Measurements from ENCODE around the gene SELENOO. TPM values are rescaled to one million over a fixed set of nuclear protein-coding genes. Genes with fewer than 3 reads are reported as not detected.

The SELENOO gene
- total RNA-seq, 1 experiment from 2014 or later, result 19.0 TPM

DNA sequence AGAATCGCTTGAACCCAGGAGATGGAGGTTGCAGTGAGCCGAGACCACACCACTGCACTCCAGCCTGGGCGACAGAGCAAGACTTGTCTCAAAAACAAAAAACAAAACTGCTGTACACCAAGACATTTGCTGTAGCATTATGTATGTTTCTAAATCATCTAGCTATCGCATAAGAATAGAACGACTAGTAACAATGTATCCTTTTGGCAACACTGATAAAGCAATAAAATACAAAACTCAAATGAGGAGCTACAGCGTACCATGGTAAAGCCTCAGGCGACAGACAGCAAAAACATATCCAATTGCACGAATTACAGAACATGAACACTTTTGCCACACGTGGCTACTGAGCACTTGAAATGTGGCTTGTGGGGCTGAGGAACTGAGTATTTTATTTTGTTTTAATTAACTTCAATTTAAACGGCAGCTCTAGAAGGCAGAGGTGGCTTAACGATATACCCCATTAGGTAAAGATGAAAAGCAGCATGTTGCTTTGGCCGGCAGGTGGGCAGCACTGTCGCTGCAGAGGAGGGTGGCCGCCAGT is 41.7 kb downstream of the SELENOO start:
- H2BK15ac ChIP-seq (ENCODE audit: low read depth, low read length), result no peak overlapping the region
- H3K4me1 ChIP-seq (ENCODE audit: insufficient read depth, low read length), result no peaks in the 10 kb centered on the region; the same call in 1 of the 2 replicates
- no peaks in the 10 kb centered on the region for H3K9me3 ChIP-seq (ENCODE audit: control insufficient read depth, low read depth, low read length)
- peaks cover 2 to 23% (median 14%) of the 10 kb centered on the region in 3 experiments for H3K36me3 Mint-ChIP-seq (ENCODE audit: insufficient read depth in 1 of 3, low read depth in 3 of 3)
- no peak overlapping the region for H3K27ac Mint-ChIP-seq
- peaks cover 20% of the 10 kb centered on the region for H3K23me2 ChIP-seq (ENCODE audit: insufficient read length, low read depth, low read length, poor library complexity, severe bottlenecking)
- H3K27me3 ChIP-seq (ENCODE audit: insufficient read depth, low read length), result no peaks in the 10 kb centered on the region
- no peak overlapping the region for H2BK12ac ChIP-seq (ENCODE audit: insufficient read length, low read depth, low read length)
- no peaks in the 10 kb centered on the region for H4K20me1 ChIP-seq (ENCODE audit: control insufficient read depth, insufficient read depth, insufficient read length)
- no peak overlapping the region for H4K8ac ChIP-seq (replicated peaks; ENCODE audit: insufficient read length, low read depth, low read length)
- no CpG with 5 or more reads among the region's 14 CpGs for WGBS (ENCODE audit: extremely low coverage, insufficient read length, low lambda C conversion rate)
- no peak overlapping the region for H3K56ac ChIP-seq (ENCODE audit: insufficient read length, low read depth, low read length)
- H3K27ac ChIP-seq (ENCODE audit: insufficient read length, low read depth, low read length), result no peak overlapping the region
- DNase-seq, result no peak
- H3K79me2 ChIP-seq (ENCODE audit: insufficient read depth, low read length), result peaks cover 6% of the 10 kb centered on the region; the same call in 1 of the 2 replicates
- no peak overlapping the region for H2BK5ac ChIP-seq (ENCODE audit: insufficient read length, low read length)
- no peaks in the 10 kb centered on the region for H3K9me3 Mint-ChIP-seq
- no peak overlapping the region for H3K4ac ChIP-seq (ENCODE audit: low read depth, low read length)
- peaks cover 20 to 27% of the 10 kb centered on the region in 2 experiments for H3K4me1 Mint-ChIP-seq
- H2BK120ac ChIP-seq (ENCODE audit: low read depth, low read length, poor library complexity, severe bottlenecking), result no peak overlapping the region
- H2AK5ac ChIP-seq (ENCODE audit: insufficient read length, low read length), result no peak overlapping the region
- peak overlapping the region; percentile 29 for H3K4me2 ChIP-seq (ENCODE audit: insufficient read depth, insufficient read length, low read length)
- H4K5ac ChIP-seq (ENCODE audit: insufficient read length, low read depth, low read length), result no peak overlapping the region
- peak overlapping the region; percentile 96 to 98 for H3K4me3 Mint-ChIP-seq
- no peak overlapping the region for H3T11ph ChIP-seq (ENCODE audit: low read length)
- no peak overlapping the region for H3K9ac ChIP-seq (ENCODE audit: extremely low read depth, insufficient read length, low read length)
- no peaks in the 10 kb centered on the region; the same call in 1 of the 2 replicates for H3K27me3 Mint-ChIP-seq (ENCODE audit: low read depth)
- TF ChIP-seq CTCF (conservative IDR thresholded peaks at IDR 0.05), result no peak
- H3K79me1 ChIP-seq (ENCODE audit: insufficient read depth, low read depth, low read length, poor library complexity, severe bottlenecking), result no peaks in the 10 kb centered on the region
- no peak overlapping the region for H3K14ac ChIP-seq (ENCODE audit: insufficient read depth, low read length)
- H2AFZ ChIP-seq (ENCODE audit: low read length), result no peak overlapping the region
- no peak overlapping the region for H3K18ac ChIP-seq (ENCODE audit: insufficient read length, low read depth, low read length)
- H2BK20ac ChIP-seq (ENCODE audit: low read depth, low read length, poor library complexity, severe bottlenecking), result no peak overlapping the region
- no peak overlapping the region for H3K23ac ChIP-seq (ENCODE audit: insufficient read length, low read depth, low read length)
- no peak overlapping the region for H4K91ac ChIP-seq (ENCODE audit: insufficient read length, low read depth, low read length)

Data from H9 (cell line).